Loucy (cell line): Measurements from ENCODE around the gene SPN.

ENCODE experiments used
- H2AFZ ChIP-seq: fragments of 200-600 bp; sonication (generic); 2 replicates; pipeline ENCODE4 v1.6.0; 2016; ENCODE audit warnings: antibody characterized with exemption, mild to moderate bottlenecking, low read length, moderate library complexity
- H3F3A ChIP-seq: fragments of 200-600 bp; 2 replicates; pipeline ENCODE4 v1.6.0; 2016; ENCODE audit warnings: antibody characterized with exemption, low read depth, mild to moderate bottlenecking
- H3K27me3 ChIP-seq: fragments of 200-600 bp; sonication (generic); 2 replicates; pipeline ENCODE4 v1.6.1; 2014; ENCODE audit warnings: low read length, mild to moderate bottlenecking; ENCODE audit not compliant: insufficient read depth, poor library complexity, severe bottlenecking
- H3K36me3 ChIP-seq: fragments of 200-600 bp; sonication (generic); 2 replicates; pipeline ENCODE4 v1.6.1; 2016; ENCODE audit warnings: low read length; ENCODE audit not compliant: insufficient read depth
- H3K4me1 ChIP-seq: fragments of 200-600 bp; sonication (generic); 2 replicates; pipeline ENCODE4 v1.5.1; 2014; ENCODE audit warnings: low read length, mild to moderate bottlenecking; ENCODE audit not compliant: insufficient read depth, poor library complexity, severe bottlenecking
- H3K4me2 ChIP-seq: fragments of 200-600 bp; sonication (generic); 2 replicates; pipeline ENCODE4 v1.6.0; 2014; ENCODE audit warnings: antibody characterized with exemption, low read length, low read depth, mild to moderate bottlenecking; ENCODE audit not compliant: poor library complexity, severe bottlenecking
- H3K4me3 ChIP-seq: fragments of 200-600 bp; sonication (generic); 2 replicates; pipeline ENCODE4 v1.5.1; 2014; ENCODE audit warnings: low read length, mild to moderate bottlenecking, mixed read lengths; ENCODE audit not compliant: poor library complexity, severe bottlenecking
- H3K79me2 ChIP-seq: fragments of 200-600 bp; sonication (generic); 2 replicates; pipeline ENCODE4 v1.6.1; 2014; ENCODE audit warnings: low read length; ENCODE audit not compliant: insufficient read depth
- H3K9ac ChIP-seq: fragments of 200-600 bp; sonication (generic); 2 replicates; pipeline ENCODE4 v1.6.0; 2014; ENCODE audit warnings: mild to moderate bottlenecking, low read depth, low read length, moderate library complexity; ENCODE audit not compliant: poor library complexity, severe bottlenecking
- H3K9me2 ChIP-seq: fragments of 200-600 bp; sonication (generic); replicated peaks from 2 replicates; pipeline ENCODE4 v1.6.1; 2016; ENCODE audit warnings: low read depth, low read length, mixed read lengths
- H3K9me3 ChIP-seq: fragments of 200-600 bp; sonication (generic); 2 replicates; pipeline ENCODE4 v1.6.1; 2014; ENCODE audit warnings: mild to moderate bottlenecking, antibody characterized with exemption, low read length, low read depth; ENCODE audit not compliant: insufficient read depth
- H4K20me1 ChIP-seq: fragments of 200-600 bp; sonication (generic); 2 replicates; pipeline ENCODE4 v1.6.0; 2014; ENCODE audit warnings: antibody characterized with exemption, low read length, mild to moderate bottlenecking; ENCODE audit not compliant: insufficient read depth, poor library complexity, severe bottlenecking
- CTCF ChIP-seq: fragments of 200-600 bp; sonication (generic); conservative IDR thresholded peaks from 2 replicates; pipeline ENCODE4 v1.5.1; 2014; ENCODE audit warnings: mild to moderate bottlenecking, antibody characterized with exemption, low read length
- EZH2phosphoT487 ChIP-seq: fragments of 200-600 bp; IDR thresholded peaks from 2 replicates; pipeline ENCODE4 v1.6.1; 2018; ENCODE audit warnings: antibody characterized with exemption, mild to moderate bottlenecking, moderate library complexity, borderline replicate concordance

SPN gene

GRCh38 chr16:29710227-29711219 is 47.5 kb downstream of the SPN start:
- TF ChIP-seq CTCF (peak; percentile 77), EZH2phosphoT487 (no peak)
- peak overlapping the region; percentile 55 for H3K4me2 ChIP-seq
- no peaks in the 10 kb centered on the region for H3K27me3 ChIP-seq
- no peaks in the 10 kb centered on the region for H3K9me3 ChIP-seq
- H3K9me2 ChIP-seq = no peaks in the 10 kb centered on the region
- H3F3A ChIP-seq = no peaks in the 10 kb centered on the region
- no peaks in the 10 kb centered on the region for H3K79me2 ChIP-seq
- H3K9ac ChIP-seq = no peak overlapping the region
- no peaks in the 10 kb centered on the region for H3K36me3 ChIP-seq
- peaks cover 17% of the 10 kb centered on the region for H3K4me1 ChIP-seq
- no peaks in the 10 kb centered on the region for H4K20me1 ChIP-seq
- H2AFZ ChIP-seq = peak overlapping the region; percentile 80
- H3K4me3 ChIP-seq = no peak overlapping the region

- Histone ChIP-seq H3K4me3 (no peak overlapping the region), H3K9ac (no peak overlapping the region), H3F3A (no peaks in the 10 kb centered on the region), H3K36me3 (no peaks in the 10 kb centered on the region), H3K4me1 (peaks cover 17% of the 10 kb centered on the region), H3K27me3 (no peaks in the 10 kb centered on the region), H3K79me2 (no peaks in the 10 kb centered on the region), H3K9me3 (no peaks in the 10 kb centered on the region), H4K20me1 (no peaks in the 10 kb centered on the region), H3K9me2 (no peaks in the 10 kb centered on the region), H2AFZ (no peak overlapping the region), H3K4me2 (no peak overlapping the region)
- TF ChIP-seq CTCF (no peak), EZH2phosphoT487 (no peak)
Measured at GRCh38 chr16:29712809-29713208, 49.8 kb downstream of the SPN start.

DNA sequence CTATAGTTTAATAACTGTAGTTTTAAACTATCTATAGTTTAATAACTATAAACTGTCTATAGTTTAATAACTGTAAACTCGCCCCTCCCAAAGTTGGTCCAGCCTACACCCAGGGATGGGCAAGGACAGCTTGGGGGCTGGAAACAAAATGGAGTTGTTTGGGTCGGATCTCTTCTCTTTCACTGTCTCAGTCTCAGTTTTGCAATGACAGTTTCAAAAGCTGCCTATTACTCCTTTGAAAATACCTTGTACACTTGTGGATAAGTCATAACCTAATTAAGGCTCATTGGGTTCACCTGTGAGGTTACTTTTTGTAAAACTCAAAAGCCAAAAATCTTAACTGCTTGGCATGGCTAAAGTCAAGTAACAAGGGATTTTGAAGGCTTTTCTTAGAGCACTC is 51.3 kb downstream of the SPN start:
- H3K4me1 ChIP-seq = peaks cover 20% of the 10 kb centered on the region
- H3K4me2 ChIP-seq = no peak overlapping the region
- H3K79me2 ChIP-seq = no peaks in the 10 kb centered on the region
- peak overlapping the region; percentile 68 for H2AFZ ChIP-seq
- H3K36me3 ChIP-seq = no peaks in the 10 kb centered on the region
- no peaks in the 10 kb centered on the region for H3K27me3 ChIP-seq
- H3K9ac ChIP-seq = no peak overlapping the region
- no peaks in the 10 kb centered on the region for H3F3A ChIP-seq
- no peaks in the 10 kb centered on the region for H4K20me1 ChIP-seq
- no peaks in the 10 kb centered on the region for H3K9me3 ChIP-seq
- no peak overlapping the region for H3K4me3 ChIP-seq
- TF ChIP-seq CTCF (no peak), EZH2phosphoT487 (no peak)
- H3K9me2 ChIP-seq = no peaks in the 10 kb centered on the region
